Esophagus muscularis mucosa (tissue), 4 donors: ENCODE measurements around the gene TUBA4A. TPM values are rescaled to one million over a fixed set of nuclear protein-coding genes. Genes with fewer than 3 reads are reported as not detected.
A peak's percentile ranks its signal among the peaks of the same experiment; 100 is the strongest.

Source experiments
- DNase-seq: peaks from one replicate; pipeline ENCODE4 v3.0.0-alpha.2; 2017; ENCODE audit errors: extremely low spot score
- H3K27ac ChIP-seq, 4 donors: fragments of 200-600 bp; sonication (generic); replicated peaks in 1 of 4; 1 replicate in 3 of 4; 2 replicates in 1 of 4; pipeline ENCODE4 v1.5.1; 2016 to 2019; ENCODE audit warnings: mild to moderate bottlenecking in 1 of 4
- H3K27me3 ChIP-seq, 4 donors: fragments of 200-600 bp; sonication (generic); one replicate each; pipeline versions ENCODE4 v1.5.1 to v1.6.0; 2016 to 2019
- H3K36me3 ChIP-seq, 4 donors: fragments of 200-600 bp; sonication (generic); one replicate each; pipeline ENCODE4 v1.5.1; 2016 to 2019
- H3K4me1 ChIP-seq, 4 donors: fragments of 200-600 bp; sonication (generic); one replicate each; pipeline ENCODE4 v1.5.1; 2016 to 2019
- H3K4me3 ChIP-seq, 4 donors: fragments of 200-600 bp; sonication (generic); 1 replicate in 2 of 4; 2 replicates in 2 of 4; pipeline ENCODE4 v1.5.1; 2016 to 2019; ENCODE audit warnings: mild to moderate bottlenecking in 4 of 4, moderate library complexity in 1 of 4
- H3K9me3 ChIP-seq, 4 donors: fragments of 200-600 bp; sonication (generic); 1 replicate in 3 of 4; 2 replicates in 1 of 4; pipeline ENCODE4 v1.5.1; 2016 to 2019
- EP300 ChIP-seq: sonication (generic); formaldehyde crosslinking; IDR thresholded peaks from one replicate; pipeline ENCODE4 v1.6.1; 2017; ENCODE audit warnings: antibody characterized with exemption
- POLR2A ChIP-seq: fragments of 450-650 bp; IDR thresholded peaks from one replicate; pipeline ENCODE4 v1.6.1; 2017; ENCODE audit warnings: antibody characterized with exemption, moderate library complexity, mild to moderate bottlenecking, low read depth
- POLR2AphosphoS5 ChIP-seq, 2 donors: sonication (generic); formaldehyde crosslinking; IDR thresholded peaks; one replicate each; pipeline ENCODE4 v1.6.1; 2017; ENCODE audit warnings: antibody characterized with exemption in 2 of 2
- WGBS: methylation state at CpG from one replicate; pipeline ENCODE4 v1.1.5; 2018; 5-methylcytosine and 5-hydroxymethylcytosine counted together
- intact Hi-C: fragments of 100-400 bp; cut with DNase I; formaldehyde crosslinking; loops from one replicate; pipeline ENCODE4 v1.15.1; 2023
- total RNA-seq, 4 donors: library from RNA; depleted of rRNA; stranded (reverse); fragments of >200 nt; gene quantifications; one replicate each; pipeline versions ENCODE4 v1.1.0 to v1.2.1, GENCODE V29; 2016
- TF ChIP-seq, protein P1 (sequence below), 3 experiments: fragments of 200-600 bp in 2 of 3; fragments of 450-650 bp in 1 of 3; sonication (generic) in 2 of 3; IDR thresholded peaks; one replicate each; pipeline ENCODE4 v1.5.1; 2017 to 2019; ENCODE audit warnings: antibody characterized with exemption in 3 of 3, mild to moderate bottlenecking in 2 of 3, moderate library complexity in 1 of 3

Gene TUBA4A
- total RNA-seq, 4 donors from 2014 or later = 44.2 to 132 (median 74.4) TPM

DNA sequence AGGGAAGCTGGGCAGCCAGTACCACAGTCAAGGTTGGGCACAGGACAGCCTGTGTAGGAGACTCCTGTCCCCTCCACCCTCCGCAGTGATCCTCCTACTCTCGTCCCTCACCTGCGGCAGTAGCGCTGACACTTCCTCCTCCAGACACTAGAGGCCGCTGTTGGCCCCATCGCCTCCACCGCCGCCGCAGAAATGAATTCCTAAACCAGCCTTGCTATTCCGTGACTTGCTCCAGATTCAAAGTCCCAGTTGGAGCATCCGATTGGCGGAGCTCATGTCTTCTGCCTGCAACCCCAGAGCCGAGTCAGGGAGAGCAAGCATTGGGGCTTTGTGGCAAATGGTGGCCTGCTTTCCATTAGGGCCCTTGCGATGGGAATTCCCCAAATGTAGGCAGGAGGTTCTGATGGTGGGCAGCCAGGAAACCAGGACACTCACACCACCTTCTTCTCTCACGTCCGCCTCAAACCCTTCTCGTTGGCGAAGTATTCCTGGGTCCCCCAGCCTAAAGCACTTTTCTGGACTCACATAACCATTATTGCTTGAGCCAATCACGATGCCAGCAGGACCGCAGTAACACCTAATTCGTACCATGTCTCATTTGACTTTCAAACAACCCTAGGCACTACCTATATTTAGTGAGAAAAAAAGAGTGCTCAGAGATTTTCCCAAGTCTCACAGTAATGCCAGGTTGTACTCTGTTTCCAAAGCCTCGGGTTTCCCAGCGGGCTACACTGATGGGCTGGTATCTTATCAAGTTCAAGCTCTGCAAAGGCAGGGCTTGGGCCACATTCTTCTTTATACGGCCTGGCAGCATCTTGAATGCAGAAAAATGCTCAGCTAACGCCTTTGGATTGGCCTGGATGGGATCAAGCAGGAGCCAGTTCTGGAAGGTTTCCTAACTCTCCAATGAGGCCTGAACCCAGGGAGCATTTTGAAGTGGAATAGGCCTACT, 24.3 kb upstream of the TUBA4A start:
- Histone ChIP-seq H3K9me3 (no peaks in the 10 kb centered on the region), H3K4me3 (peak overlapping the region in 3 of 4 donors; percentile 1 to 89 (median 74)), H3K36me3 (peaks cover 4 to 27% (median 24%) of the 10 kb centered on the region in 4 donors), H3K27me3 (no peaks in the 10 kb centered on the region), H3K4me1 (peaks cover 39 to 57% (median 56%) of the 10 kb centered on the region in 4 donors), H3K27ac (peak overlapping the region; percentile 96 to 98 (median 98))
- WGBS = 21% methylated on average over 25 of the region's 25 CpGs
- TF ChIP-seq POLR2A = no peak
- peak; percentile 56 to 83 for TF ChIP-seq POLR2AphosphoS5 (IDR thresholded peaks at IDR 0.05)
- TF ChIP-seq, protein P1, sequence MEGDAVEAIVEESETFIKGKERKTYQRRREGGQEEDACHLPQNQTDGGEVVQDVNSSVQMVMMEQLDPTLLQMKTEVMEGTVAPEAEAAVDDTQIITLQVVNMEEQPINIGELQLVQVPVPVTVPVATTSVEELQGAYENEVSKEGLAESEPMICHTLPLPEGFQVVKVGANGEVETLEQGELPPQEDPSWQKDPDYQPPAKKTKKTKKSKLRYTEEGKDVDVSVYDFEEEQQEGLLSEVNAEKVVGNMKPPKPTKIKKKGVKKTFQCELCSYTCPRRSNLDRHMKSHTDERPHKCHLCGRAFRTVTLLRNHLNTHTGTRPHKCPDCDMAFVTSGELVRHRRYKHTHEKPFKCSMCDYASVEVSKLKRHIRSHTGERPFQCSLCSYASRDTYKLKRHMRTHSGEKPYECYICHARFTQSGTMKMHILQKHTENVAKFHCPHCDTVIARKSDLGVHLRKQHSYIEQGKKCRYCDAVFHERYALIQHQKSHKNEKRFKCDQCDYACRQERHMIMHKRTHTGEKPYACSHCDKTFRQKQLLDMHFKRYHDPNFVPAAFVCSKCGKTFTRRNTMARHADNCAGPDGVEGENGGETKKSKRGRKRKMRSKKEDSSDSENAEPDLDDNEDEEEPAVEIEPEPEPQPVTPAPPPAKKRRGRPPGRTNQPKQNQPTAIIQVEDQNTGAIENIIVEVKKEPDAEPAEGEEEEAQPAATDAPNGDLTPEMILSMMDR (IDR thresholded peaks at IDR 0.05) = peak; percentile 98 to 100 (median 98)
- peak; percentile 94 for DNase-seq
- intact Hi-C loops = no loop called here

DNA sequence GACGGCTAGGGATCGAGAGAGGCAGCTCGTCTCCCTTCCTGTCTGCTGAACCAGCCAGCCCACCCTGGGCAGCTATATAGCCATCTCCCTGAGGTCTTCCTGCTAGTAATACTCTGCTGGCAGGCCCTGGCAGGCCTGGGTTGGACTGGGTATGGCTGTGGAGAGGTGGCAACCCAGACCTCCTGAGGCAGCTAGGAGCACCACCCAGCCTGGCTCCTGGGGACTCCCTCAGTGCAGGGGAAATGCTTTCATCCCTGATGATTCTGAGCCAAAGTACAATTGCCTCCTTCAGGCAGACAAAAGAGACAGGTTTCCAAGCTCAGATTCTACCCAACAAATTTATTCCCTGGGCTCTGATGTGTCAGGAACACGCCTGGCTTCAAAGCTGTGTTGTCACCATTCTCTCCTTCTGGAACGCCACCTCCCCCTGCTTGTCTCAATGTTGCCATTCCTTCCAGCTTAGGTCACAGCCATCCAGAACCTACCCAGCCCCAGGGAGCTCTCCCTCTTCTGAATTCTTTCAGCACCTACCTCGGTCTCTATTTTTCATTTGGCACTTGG, 20.7 kb upstream of the TUBA4A start:
- Histone ChIP-seq H3K27ac (peak overlapping the region; percentile 79 to 88 (median 83)), H3K9me3 (no peaks in the 10 kb centered on the region), H3K36me3 (no peaks in the 10 kb centered on the region), H3K4me3 (no peak overlapping the region), H3K27me3 (no peaks in the 10 kb centered on the region), H3K4me1 (peaks cover 22 to 30% (median 28%) of the 10 kb centered on the region in 4 donors)
- no peak for DNase-seq
- 37% methylated on average over 4 of the region's 6 CpGs for WGBS
- intact Hi-C loops = no loop called here
- TF ChIP-seq EP300 (no peak), POLR2AphosphoS5 (IDR thresholded peaks at IDR 0.05) (peak; percentile 56 to 70)

DNA sequence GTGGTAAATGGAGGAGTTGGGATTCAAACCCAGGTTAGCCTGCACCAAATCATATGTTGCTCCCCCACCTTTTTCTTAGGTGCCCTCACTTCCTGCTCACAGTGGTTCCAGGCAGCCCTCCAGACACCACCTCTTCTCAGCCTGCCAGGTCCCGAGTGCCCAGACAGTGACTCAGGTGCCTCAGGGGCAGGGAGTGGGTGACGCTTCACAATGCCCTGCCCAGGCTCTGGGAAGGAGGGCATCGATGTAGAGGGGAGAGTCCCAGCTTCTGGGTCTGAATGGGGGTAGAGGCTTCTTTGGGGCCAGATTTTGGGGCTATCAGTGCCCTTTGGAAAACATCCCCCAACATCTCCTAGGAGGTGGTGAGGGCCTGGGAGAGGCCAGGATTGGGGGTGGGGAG, 20.2 kb upstream of the TUBA4A start:
- Histone ChIP-seq H3K27me3 (no peaks in the 10 kb centered on the region), H3K4me3 (no peak overlapping the region), H3K36me3 (no peaks in the 10 kb centered on the region), H3K4me1 (peaks cover 22 to 29% (median 27%) of the 10 kb centered on the region in 4 donors), H3K27ac (peak overlapping the region; percentile 79 to 88 (median 83)), H3K9me3 (no peaks in the 10 kb centered on the region)
- intact Hi-C loops = no loop called here
- no peak for DNase-seq
- WGBS = 90% methylated on average over 3 of the region's 3 CpGs
- TF ChIP-seq POLR2A (no peak), EP300 (no peak)

DNA sequence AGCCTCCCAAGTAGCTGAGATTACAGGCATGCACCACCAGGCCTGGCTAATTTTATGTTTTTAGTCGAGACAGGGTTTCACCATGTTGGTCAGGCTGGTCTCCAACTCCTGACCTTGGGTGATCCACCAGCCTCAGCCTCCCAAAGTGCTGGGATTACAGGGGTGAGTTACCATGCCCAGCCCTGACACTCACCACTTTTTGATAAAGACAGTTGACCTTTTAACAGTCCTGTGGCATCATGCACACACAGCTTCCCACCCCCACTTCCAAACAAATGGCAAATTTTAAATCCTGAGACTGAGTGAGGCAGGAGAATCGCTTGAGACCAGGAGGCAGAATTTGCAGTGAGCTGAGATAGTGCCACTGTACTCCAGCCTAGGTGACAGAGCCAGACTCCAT, 19.3 kb upstream of the TUBA4A start:
- no peak overlapping the region for H3K4me3 ChIP-seq
- no peaks in the 10 kb centered on the region for H3K36me3 ChIP-seq
- intact Hi-C loops = no loop called here
- H3K27me3 ChIP-seq = no peaks in the 10 kb centered on the region
- DNase-seq = no peak
- no peak for TF ChIP-seq POLR2AphosphoS5 (IDR thresholded peaks at IDR 0.05)
- H3K9me3 ChIP-seq = no peaks in the 10 kb centered on the region
- no peak overlapping the region for H3K27ac ChIP-seq
- WGBS = 82% methylated on average over 1 of the region's 2 CpGs
- peaks cover 14 to 20% (median 18%) of the 10 kb centered on the region in 4 donors for H3K4me1 ChIP-seq

DNA sequence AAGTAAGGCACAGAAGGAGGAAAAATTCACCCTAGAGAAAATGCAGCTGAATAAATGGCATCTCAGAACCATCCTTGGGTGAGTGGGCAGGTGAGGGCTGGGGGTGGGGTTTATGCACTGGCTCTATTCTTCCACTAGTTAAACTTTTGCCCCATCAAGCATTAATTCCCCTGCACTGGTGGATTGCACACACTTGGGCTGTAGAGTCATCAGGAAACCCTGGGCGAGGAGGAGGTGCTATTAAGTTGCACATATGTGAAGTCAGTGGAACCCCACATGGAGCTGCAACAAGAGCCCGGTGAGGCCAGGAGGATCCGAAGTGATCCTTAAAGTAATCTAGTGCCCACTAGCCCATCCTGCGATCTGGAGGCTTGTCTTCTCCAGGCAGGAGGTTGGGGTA, 18.6 kb upstream of the TUBA4A start:
- H3K4me3 ChIP-seq = no peak overlapping the region
- H3K27ac ChIP-seq = no peak overlapping the region
- TF ChIP-seq POLR2A = no peak
- TF ChIP-seq, protein P1 (IDR thresholded peaks at IDR 0.05) = no peak
- no peak for TF ChIP-seq EP300
- no peak for TF ChIP-seq POLR2AphosphoS5 (IDR thresholded peaks at IDR 0.05)
- no peaks in the 10 kb centered on the region for H3K36me3 ChIP-seq
- intact Hi-C loops = no loop called here
- WGBS = 88% methylated on average over 4 of the region's 4 CpGs
- peaks cover 8 to 14% (median 11%) of the 10 kb centered on the region in 4 donors for H3K4me1 ChIP-seq
- no peaks in the 10 kb centered on the region for H3K9me3 ChIP-seq
- DNase-seq = no peak
- H3K27me3 ChIP-seq = no peaks in the 10 kb centered on the region

DNA sequence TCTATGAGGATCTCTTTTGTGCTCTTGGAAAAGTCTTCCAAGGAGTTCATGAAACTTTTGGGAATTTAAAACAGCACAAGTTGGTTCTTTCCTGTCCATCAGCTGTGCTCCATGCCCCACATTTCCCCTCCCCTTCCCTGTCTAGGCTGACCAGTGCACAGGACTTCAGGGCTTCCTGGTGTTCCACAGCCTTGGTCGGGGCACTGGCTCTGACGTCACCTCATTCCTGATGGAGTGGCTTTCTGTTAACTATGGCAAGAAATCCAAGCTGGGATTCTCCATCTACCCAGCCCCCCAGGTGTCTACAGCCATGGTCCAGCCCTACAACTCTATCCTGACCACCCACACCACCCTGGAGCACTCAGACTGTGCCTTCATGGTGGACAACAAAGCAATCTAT, 17.3 kb upstream of the TUBA4A start:
- Histone ChIP-seq H3K4me3 (no peak overlapping the region), H3K4me1 (peaks cover 8 to 14% (median 11%) of the 10 kb centered on the region in 4 donors), H3K36me3 (no peaks in the 10 kb centered on the region), H3K27me3 (no peaks in the 10 kb centered on the region), H3K27ac (no peak overlapping the region), H3K9me3 (no peaks in the 10 kb centered on the region)
- TF ChIP-seq EP300 = no peak
- TF ChIP-seq, protein P1 (IDR thresholded peaks at IDR 0.05) = no peak
- no peak for TF ChIP-seq POLR2AphosphoS5 (IDR thresholded peaks at IDR 0.05)
- no peak for TF ChIP-seq POLR2A
- intact Hi-C loops = no loop called here
- 88% methylated on average over 2 of the region's 2 CpGs for WGBS
- DNase-seq = no peak
